Naive thymus-derived CD8-positive, alpha-beta T cell (primary cell): ENCODE data around the gene FOS. TPM values are rescaled to one million over a fixed set of nuclear protein-coding genes. Genes with fewer than 3 reads are reported as not detected.

Experiments
- ATAC-seq, 2 donors: fragments of 150-1000 bp; cut with Tn5 transposase in 1 of 2; sonication (Bioruptor Pico), chemical (Tn5 transposase) in 1 of 2; 1 replicate in 1 of 2; 2 replicates in 1 of 2; pipeline ENCODE4 v1.10.0; 2021; ENCODE audit warnings: mild to moderate bottlenecking in 2 of 2, moderate library complexity in 2 of 2
- POLR2A ChIA-PET: fragments of 350-600 bp; sonication (Branson Sonifier 250); formaldehyde crosslinking; loops from one replicate; lab custom pipeline; 2021; ENCODE audit warnings: antibody characterized with exemption; lab: Charles Lee
- DNase-seq, 10 donors: peaks; one replicate each; pipeline versions ENCODE4 v3.0.0 to v3.0.0-alpha.2; 2020 to 2022
- H3K27ac Mint-ChIP-seq, 10 donors: one replicate each; pipeline ENCODE4 v1.8.0; 2020 to 2022; ENCODE audit warnings: mild to moderate bottlenecking in 10 of 10, mixed read lengths in 10 of 10, moderate library complexity in 4 of 10, inconsistent platforms in 1 of 10
- H3K27me3 Mint-ChIP-seq, 5 donors: one replicate each; pipeline ENCODE4 v1.8.0; 2021 to 2022; ENCODE audit warnings: mixed read lengths in 5 of 5
- H3K36me3 Mint-ChIP-seq, 3 donors: one replicate each; pipeline ENCODE4 v1.8.0; 2020 to 2022; ENCODE audit warnings: mixed read lengths in 3 of 3, mild to moderate bottlenecking in 2 of 3, inconsistent platforms in 1 of 3
- H3K4me1 Mint-ChIP-seq, 4 donors: one replicate each; pipeline ENCODE4 v1.8.0; 2021 to 2022; ENCODE audit warnings: mixed read lengths in 4 of 4
- H3K4me3 Mint-ChIP-seq, 10 donors: one replicate each; pipeline ENCODE4 v1.8.0; 2020 to 2022; ENCODE audit warnings: mild to moderate bottlenecking in 10 of 10, mixed read lengths in 10 of 10, moderate library complexity in 6 of 10, inconsistent platforms in 1 of 10
- H3K9me3 Mint-ChIP-seq, 9 donors: one replicate each; pipeline ENCODE4 v1.8.0; 2020 to 2022; ENCODE audit warnings: mixed read lengths in 9 of 9, mild to moderate bottlenecking in 3 of 9, inconsistent platforms in 1 of 9, moderate library complexity in 1 of 9
- polyA plus RNA-seq, 3 donors: library from polyadenylated mRNA; unstranded; fragments of 300-500 nt; fragmentation: Illumina TruSeq; gene quantifications; one replicate each; pipeline ENCODE4 v1.2.3, GENCODE V29; 2021
- total RNA-seq, 8 experiments: library from RNA in 2 of 8; stranded (reverse) in 2 of 8; gene quantifications; one replicate each; pipeline ENCODE4 v1.2.3 and lab custom pipeline; 2021 to 2026

FOS gene
- total and polyA plus RNA-seq, 5 experiments from 2014 or later = 9.4 to 510 (median 80.3) TPM

DNA sequence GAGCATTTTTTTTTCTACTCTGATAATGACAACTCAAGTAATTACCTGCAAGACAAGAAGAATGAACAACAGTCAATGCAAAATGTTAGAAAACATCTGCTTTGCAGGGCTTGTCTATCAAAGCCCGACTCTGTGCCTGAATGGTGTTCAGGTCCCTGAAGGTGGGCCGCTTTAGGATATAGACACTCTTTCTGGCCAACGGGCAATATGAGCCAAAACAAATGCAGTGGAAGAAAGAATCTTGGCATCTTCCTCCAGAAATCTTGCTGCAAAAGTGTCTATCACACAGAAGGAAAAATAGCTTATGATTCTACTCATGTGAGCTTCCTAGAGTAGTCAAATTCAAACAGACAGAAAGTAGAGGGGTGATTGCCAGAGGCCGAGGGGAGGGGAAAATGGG lies 32.7 kb downstream of the FOS start:
- H3K4me3 Mint-ChIP-seq = no peak overlapping the region
- POLR2A ChIA-PET = no interaction called here
- no peak overlapping the region for H3K27ac Mint-ChIP-seq
- DNase-seq = no peak
- H3K27me3 Mint-ChIP-seq = peaks cover 0 to 10% (median 0%) of the 10 kb centered on the region in 5 donors
- H3K4me1 Mint-ChIP-seq = peaks cover 4 to 19% (median 7%) of the 10 kb centered on the region in 4 donors
- no peaks in the 10 kb centered on the region for H3K36me3 Mint-ChIP-seq
- H3K9me3 Mint-ChIP-seq = no peaks in the 10 kb centered on the region
- no peak for ATAC-seq

DNA sequence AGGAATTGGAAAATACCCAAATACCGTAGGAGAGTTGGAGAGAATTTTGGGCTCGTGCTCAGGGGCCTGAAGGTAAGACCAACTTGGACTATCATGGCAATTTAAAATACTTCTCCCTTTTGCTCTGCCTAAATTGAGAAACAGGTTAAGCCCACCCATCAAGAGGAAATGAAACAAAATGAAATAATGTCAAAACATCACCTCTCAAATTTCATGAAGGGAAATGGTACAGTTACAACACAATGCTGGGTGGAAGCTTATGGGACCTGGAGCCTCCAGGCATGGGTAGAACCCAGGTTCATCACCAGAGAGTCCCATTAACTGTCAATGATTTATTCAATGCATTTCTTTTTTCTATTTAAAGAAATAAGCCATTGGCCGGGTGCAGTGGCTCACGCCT lies 33.7 kb downstream of the FOS start:
- Mint-ChIP-seq H3K27ac (peak overlapping the region in 1 of 10 donors; percentile 70), H3K36me3 (no peaks in the 10 kb centered on the region), H3K9me3 (no peaks in the 10 kb centered on the region), H3K4me1 (peaks cover 2 to 17% (median 5%) of the 10 kb centered on the region in 4 donors), H3K4me3 (no peak overlapping the region), H3K27me3 (peaks cover 0 to 7% (median 2%) of the 10 kb centered on the region in 5 donors)
- DNase-seq = no peak
- POLR2A ChIA-PET = no interaction called here
- ATAC-seq = no peak

DNA sequence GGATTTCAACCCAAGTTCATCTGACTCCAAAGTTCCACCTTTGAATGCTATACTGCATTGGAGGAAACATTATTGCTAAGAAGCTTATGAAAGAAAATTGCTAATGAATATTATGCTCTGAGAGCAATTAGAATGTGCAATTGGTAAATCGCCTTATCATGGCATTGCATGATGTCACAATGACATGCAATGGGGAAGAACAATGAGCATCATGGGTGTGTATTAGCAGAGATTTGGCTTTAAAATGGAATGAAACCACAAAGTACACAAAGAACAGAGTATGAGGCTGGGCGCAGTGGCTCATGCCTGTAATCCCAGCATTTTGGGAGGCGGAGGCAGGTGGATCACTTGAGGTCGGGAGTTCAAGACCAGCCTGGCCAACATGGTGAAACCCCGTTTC lies 34.7 kb downstream of the FOS start:
- Mint-ChIP-seq H3K27me3 (peaks cover 0 to 5% (median 2%) of the 10 kb centered on the region in 5 donors), H3K4me3 (no peak overlapping the region), H3K9me3 (no peaks in the 10 kb centered on the region), H3K36me3 (no peaks in the 10 kb centered on the region), H3K4me1 (peaks cover 0 to 12% (median 4%) of the 10 kb centered on the region in 4 donors), H3K27ac (no peak overlapping the region)
- POLR2A ChIA-PET = no interaction called here
- DNase-seq (no peak), ATAC-seq (no peak)

- Mint-ChIP-seq H3K4me1 (peaks cover 0 to 12% (median 4%) of the 10 kb centered on the region in 4 donors), H3K27me3 (peaks cover 0 to 5% (median 2%) of the 10 kb centered on the region in 5 donors), H3K27ac (peak overlapping the region in 1 of 10 donors; percentile 49), H3K36me3 (no peaks in the 10 kb centered on the region), H3K9me3 (no peaks in the 10 kb centered on the region), H3K4me3 (no peak overlapping the region)
- ATAC-seq (no peak), DNase-seq (no peak)
- POLR2A ChIA-PET = no interaction called here
Measured at GRCh38 chr14:75315144-75315543, 36.5 kb downstream of the FOS start.

DNA sequence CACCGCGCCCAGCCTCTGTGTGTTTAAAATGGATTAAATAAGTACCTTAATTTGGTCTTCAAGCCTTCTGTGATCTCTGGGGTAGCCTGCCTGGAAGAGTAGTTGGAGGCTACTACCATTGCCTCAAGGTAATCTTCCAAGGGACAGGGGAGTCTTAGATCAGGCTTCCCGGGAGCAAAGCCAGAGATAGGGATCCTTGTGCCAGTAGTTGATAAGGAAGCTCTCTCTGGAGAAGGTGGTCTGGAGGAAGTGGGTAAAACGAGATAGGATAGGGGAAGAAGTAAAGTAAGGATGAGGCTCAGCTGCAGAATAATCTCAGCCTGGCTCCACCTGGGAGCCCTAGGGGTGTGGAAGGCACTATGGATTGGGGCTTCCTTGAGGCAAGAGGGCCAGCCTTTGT lies 38.5 kb downstream of the FOS start:
- H3K27ac Mint-ChIP-seq = no peak overlapping the region
- no peak for ATAC-seq
- H3K4me3 Mint-ChIP-seq = no peak overlapping the region
- POLR2A ChIA-PET = no interaction called here
- H3K27me3 Mint-ChIP-seq = peaks cover 0 to 5% (median 2%) of the 10 kb centered on the region in 5 donors
- H3K9me3 Mint-ChIP-seq = no peaks in the 10 kb centered on the region
- H3K4me1 Mint-ChIP-seq = peaks cover 0 to 9% (median 2%) of the 10 kb centered on the region in 4 donors
- no peak for DNase-seq
- H3K36me3 Mint-ChIP-seq = no peaks in the 10 kb centered on the region

GRCh38 chr14:75318353-75318752 lies 39.7 kb downstream of the FOS start:
- POLR2A ChIA-PET = no interaction called here
- Mint-ChIP-seq H3K9me3 (no peaks in the 10 kb centered on the region), H3K4me1 (peaks cover 0 to 4% (median under 1%) of the 10 kb centered on the region in 4 donors), H3K27me3 (peaks cover 0 to 5% (median 2%) of the 10 kb centered on the region in 5 donors), H3K4me3 (no peak overlapping the region), H3K27ac (peak overlapping the region in 1 of 10 donors; percentile 45), H3K36me3 (no peaks in the 10 kb centered on the region)
- DNase-seq (no peak), ATAC-seq (no peak)

DNA sequence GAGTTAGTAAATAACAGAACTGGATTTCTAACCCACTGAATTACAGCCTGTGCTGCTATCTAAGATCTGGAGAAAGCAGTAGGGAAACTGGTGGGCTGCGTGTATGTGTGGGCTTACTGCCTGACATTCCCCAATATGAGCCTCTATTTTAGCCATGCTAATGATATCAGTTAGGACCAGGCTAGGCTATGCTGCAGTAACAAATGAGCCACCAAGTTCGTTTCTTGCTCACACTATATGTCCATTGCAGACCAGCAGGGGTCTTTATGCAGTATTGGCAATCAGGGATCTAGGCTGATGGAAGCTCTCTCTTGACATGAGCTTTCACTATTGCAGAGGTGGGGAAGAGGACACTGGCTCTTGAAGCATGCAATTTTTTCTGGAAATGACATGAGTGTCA lies 40.4 kb downstream of the FOS start:
- Mint-ChIP-seq H3K36me3 (no peaks in the 10 kb centered on the region), H3K27me3 (peaks cover 0 to 5% (median 2%) of the 10 kb centered on the region in 5 donors), H3K4me1 (peaks cover 0 to 4% (median 0%) of the 10 kb centered on the region in 4 donors), H3K27ac (no peak overlapping the region), H3K4me3 (no peak overlapping the region), H3K9me3 (no peaks in the 10 kb centered on the region)
- POLR2A ChIA-PET = no interaction called here
- ATAC-seq = no peak
- DNase-seq = no peak

DNA sequence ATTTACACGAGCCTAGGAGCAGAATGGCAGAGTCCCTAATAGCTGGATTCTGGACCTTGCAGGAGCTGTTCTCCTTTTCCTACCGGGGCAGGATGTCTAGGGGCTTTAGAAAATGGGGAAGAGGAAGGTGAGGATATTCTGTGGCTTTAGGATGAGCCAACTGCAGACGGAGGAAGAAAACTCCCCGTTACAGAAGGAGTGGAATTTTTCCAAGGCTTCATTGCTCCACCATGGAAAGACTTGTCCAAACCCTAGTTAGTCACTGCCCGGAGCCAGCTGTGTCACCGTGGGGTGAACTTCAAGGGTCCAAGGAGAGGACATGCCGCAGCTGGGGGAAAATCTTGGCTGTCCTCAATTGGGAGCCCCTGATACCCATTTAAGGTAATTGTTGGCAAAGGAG lies 41.6 kb downstream of the FOS start:
- POLR2A ChIA-PET = no interaction called here
- H3K36me3 Mint-ChIP-seq = no peaks in the 10 kb centered on the region
- no peaks in the 10 kb centered on the region for H3K9me3 Mint-ChIP-seq
- no peak for ATAC-seq
- H3K27ac Mint-ChIP-seq = no peak overlapping the region
- no peak overlapping the region for H3K4me3 Mint-ChIP-seq
- no peak for DNase-seq
- peaks cover 0 to 4% (median 0%) of the 10 kb centered on the region in 4 donors for H3K4me1 Mint-ChIP-seq
- peaks cover 0 to 8% (median 4%) of the 10 kb centered on the region in 5 donors for H3K27me3 Mint-ChIP-seq

- peak overlapping the region in 1 of 10 donors; percentile 67 for H3K27ac Mint-ChIP-seq
- POLR2A ChIA-PET = interaction anchor here (1.1 kb wide), 1 partner anchor 11 kb away, joined by 3 read pairs; no protein-coding TSS in a partner anchor
- no peaks in the 10 kb centered on the region for H3K4me1 Mint-ChIP-seq
- no peak overlapping the region for H3K4me3 Mint-ChIP-seq
- no peaks in the 10 kb centered on the region for H3K36me3 Mint-ChIP-seq
- no peaks in the 10 kb centered on the region for H3K9me3 Mint-ChIP-seq
- ATAC-seq (no peak), DNase-seq (no peak)
- H3K27me3 Mint-ChIP-seq = peaks cover 0 to 3% (median 2%) of the 10 kb centered on the region in 5 donors
Measured at GRCh38 chr14:75322746-75323145, 44.1 kb downstream of the FOS start.

DNA sequence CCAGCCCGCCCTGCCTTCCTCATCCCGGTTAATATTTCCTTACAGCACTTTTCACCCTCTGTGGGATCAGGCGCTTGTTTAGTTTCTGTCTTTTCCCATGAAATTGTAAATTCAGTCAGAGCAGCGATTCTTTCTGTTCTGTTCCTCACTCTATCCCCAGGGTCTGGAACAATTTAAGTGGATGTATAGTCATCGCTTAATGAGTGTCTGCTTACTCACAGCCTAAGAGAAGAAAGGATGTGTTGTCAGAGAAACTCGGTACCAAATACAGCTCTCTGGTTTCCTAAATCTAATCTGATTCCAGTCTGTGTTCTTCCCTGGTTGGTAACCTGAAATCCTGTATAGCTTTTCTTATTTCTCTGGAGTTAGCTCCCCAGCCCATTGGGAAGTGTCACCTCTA lies 44.9 kb downstream of the FOS start:
- Mint-ChIP-seq H3K27ac (peak overlapping the region in 1 of 10 donors; percentile 32), H3K9me3 (no peaks in the 10 kb centered on the region), H3K27me3 (peaks cover 0 to 3% (median 2%) of the 10 kb centered on the region in 5 donors), H3K4me3 (no peak overlapping the region), H3K36me3 (no peaks in the 10 kb centered on the region), H3K4me1 (no peaks in the 10 kb centered on the region)
- no peak for ATAC-seq
- DNase-seq = no peak
- POLR2A ChIA-PET = no interaction called here

DNA sequence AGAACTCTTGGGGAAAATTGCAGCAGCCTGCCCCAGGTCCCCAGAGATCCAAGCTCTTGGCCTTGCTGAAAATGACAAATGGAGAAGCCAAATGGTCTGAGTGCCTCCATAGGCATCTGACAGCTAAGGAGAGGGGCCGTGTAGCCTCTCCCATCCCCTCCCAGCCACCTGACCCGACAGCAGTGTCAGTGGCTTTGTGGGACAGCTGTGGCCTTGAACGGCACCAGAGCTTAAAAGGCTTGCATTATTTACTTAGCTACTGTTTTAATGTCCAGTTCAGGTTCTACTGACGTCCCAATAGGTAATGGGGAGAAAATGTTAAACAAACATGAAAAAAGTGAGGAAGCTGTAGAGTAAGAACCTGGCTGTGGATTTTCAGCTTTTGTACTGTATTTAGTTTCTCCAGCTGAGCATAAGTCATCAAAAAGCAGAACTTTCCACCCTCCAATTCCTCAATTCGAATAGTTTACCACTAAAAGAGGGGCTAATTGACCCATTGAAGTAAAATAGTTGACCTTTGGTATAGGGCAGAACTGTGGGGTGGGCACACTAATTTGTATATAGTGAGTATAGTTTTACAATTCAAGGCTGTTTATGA lies 50.0 kb downstream of the FOS start:
- no peak for DNase-seq
- no peaks in the 10 kb centered on the region for H3K9me3 Mint-ChIP-seq
- POLR2A ChIA-PET = interaction anchor here (0.7 kb wide), 1 partner anchor 105 kb away, joined by 3 read pairs; no protein-coding TSS in a partner anchor

DNA sequence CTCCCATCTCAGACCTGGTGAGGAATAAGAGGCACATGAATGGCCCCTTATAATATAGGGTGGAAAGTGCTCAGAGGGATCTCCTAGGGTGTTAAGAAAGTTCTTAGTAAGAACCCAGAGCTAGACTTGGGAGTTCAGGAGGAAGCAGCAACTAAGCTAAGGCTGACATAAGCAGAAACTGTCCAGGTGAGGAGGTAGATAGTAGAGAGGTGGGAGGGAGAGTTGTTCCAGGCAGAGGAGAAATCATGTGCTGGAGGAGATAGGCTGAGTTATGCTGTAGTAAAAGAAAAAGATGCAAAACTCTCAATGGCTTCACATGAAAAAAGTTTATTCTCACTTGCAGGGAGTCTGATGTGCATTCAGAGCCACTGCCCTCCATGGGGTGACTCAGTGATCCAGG lies 50.7 kb downstream of the FOS start:
- Mint-ChIP-seq H3K4me1 (peaks cover 16 to 21% (median 18%) of the 10 kb centered on the region in 4 donors), H3K27ac (no peak overlapping the region), H3K36me3 (no peaks in the 10 kb centered on the region), H3K4me3 (no peak overlapping the region), H3K27me3 (peaks cover 0 to 3% (median 1%) of the 10 kb centered on the region in 5 donors), H3K9me3 (no peaks in the 10 kb centered on the region)
- DNase-seq (no peak), ATAC-seq (no peak)
- POLR2A ChIA-PET = no interaction called here

More for the DNA sequence above, 50.0 kb downstream of the FOS start:
- ATAC-seq = no peak
- no peaks in the 10 kb centered on the region for H3K36me3 Mint-ChIP-seq
- H3K4me1 Mint-ChIP-seq = peaks cover 13 to 15% (median 14%) of the 10 kb centered on the region in 4 donors
- H3K27ac Mint-ChIP-seq = no peak overlapping the region
- H3K4me3 Mint-ChIP-seq = no peak overlapping the region
- H3K27me3 Mint-ChIP-seq = peaks cover 0 to 3% (median 2%) of the 10 kb centered on the region in 5 donors

DNA sequence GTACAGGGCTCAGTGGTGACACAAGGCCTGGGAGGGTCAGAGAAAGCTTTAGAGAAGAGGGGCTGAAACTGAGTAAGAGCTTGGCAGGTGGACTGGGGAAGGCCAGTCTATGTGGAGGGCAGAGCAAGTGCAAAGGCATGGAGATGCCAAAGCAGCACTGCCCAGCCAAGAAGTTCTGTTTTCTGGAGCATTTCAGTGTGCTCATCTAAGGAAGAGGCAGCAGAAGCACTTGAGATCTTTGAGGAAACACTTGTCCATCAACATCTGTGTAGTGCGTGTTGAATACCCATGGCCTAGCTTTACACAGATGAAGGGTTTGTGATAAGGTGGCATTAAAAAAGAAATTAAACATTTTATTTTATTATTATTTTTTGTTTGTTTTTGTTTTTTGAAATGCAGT lies 52.8 kb downstream of the FOS start:
- Mint-ChIP-seq H3K4me3 (no peak overlapping the region), H3K9me3 (no peaks in the 10 kb centered on the region), H3K27ac (peak overlapping the region in 1 of 10 donors; percentile 71), H3K27me3 (peaks cover 0 to 1% (median 0%) of the 10 kb centered on the region in 5 donors), H3K4me1 (peaks cover 21 to 32% (median 29%) of the 10 kb centered on the region in 4 donors), H3K36me3 (no peaks in the 10 kb centered on the region)
- ATAC-seq (no peak), DNase-seq (no peak)
- POLR2A ChIA-PET = no interaction called here
